ENCODE data around the gene TMPRSS3.

DNA sequence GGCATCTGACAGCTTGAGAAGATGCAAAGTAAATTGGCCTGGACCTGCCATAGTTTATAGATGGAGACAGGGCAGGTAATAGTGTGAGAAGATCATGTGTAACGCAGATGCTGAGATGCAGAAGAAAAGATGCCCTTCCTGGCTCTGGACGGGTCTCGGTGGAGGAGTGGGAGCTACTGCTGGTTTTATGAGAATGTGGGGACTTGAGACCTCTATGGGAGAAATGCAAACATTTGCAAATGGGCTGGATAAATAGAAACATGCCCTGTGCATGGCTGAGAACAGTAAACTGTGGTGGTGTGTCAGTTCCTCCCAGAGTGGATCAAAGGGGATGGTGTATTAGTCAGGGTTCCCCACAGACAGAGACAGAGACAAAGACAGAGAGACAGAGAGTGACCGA is 29.7 kb upstream of the TMPRSS3 start:
- TF ChIP-seq, protein P1, sequence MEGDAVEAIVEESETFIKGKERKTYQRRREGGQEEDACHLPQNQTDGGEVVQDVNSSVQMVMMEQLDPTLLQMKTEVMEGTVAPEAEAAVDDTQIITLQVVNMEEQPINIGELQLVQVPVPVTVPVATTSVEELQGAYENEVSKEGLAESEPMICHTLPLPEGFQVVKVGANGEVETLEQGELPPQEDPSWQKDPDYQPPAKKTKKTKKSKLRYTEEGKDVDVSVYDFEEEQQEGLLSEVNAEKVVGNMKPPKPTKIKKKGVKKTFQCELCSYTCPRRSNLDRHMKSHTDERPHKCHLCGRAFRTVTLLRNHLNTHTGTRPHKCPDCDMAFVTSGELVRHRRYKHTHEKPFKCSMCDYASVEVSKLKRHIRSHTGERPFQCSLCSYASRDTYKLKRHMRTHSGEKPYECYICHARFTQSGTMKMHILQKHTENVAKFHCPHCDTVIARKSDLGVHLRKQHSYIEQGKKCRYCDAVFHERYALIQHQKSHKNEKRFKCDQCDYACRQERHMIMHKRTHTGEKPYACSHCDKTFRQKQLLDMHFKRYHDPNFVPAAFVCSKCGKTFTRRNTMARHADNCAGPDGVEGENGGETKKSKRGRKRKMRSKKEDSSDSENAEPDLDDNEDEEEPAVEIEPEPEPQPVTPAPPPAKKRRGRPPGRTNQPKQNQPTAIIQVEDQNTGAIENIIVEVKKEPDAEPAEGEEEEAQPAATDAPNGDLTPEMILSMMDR (IDR thresholded peaks at IDR 0.05) = no peak
- TF ChIP-seq EP300 (IDR thresholded peaks at IDR 0.05) = no peak
- TF ChIP-seq POLR2AphosphoS5 (IDR thresholded peaks at IDR 0.05) = no peak
- no peak for TF ChIP-seq POLR2A (IDR thresholded peaks at IDR 0.05)
